GM19035 (cell line): Measurements from ENCODE around the gene BFSP2.
"Not testable (repeated sequence)": the region's sequence is repeated elsewhere in the genome, so short reads cannot be mapped to it uniquely, and the experiment has no call there.

Experiments used
- ATAC-seq: cut with Tn5 transposase; IDR thresholded peaks from one replicate; pipeline ENCODE4 v1.9.1; 2021; ENCODE audit not compliant: unreplicated experiment

Gene BFSP2

DNA sequence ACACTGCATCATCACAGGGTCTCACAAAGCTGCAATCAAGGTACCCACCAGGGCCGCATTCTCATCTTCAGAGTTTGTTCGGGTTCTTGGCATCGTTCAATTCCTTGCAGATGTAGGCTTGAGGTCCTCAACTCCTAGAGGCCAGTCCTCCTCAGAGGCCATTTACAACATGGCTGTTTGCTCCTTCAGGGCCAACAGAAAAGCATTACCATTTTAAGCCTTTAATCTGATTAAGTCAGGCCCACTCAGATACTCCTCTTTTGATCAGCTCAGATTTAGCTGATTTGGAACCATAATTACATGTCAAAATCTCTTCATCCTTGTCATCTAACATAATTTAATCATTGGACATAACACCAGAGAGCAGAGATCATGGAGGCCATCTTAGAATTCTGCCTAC is 55.4 kb downstream of the BFSP2 start:
- no peak for ATAC-seq

DNA sequence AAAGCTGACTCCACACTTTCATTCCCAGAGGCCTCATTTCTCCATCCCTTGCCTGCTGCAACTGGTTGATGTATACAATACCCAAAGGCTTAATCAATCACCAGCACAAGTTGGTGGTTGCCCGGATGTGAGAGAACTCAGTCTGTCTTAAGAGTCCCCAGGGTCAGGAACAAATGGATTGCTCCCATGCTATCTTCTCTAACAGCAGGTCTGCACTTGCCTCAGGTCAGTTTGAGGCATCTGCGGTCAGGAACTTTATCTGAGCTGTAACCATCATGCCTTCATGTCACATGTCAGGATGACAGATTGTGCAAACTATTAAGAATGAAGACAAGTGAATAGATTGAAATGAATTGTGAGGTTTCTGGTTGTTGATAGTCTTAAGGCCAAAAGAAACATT is 56.1 kb downstream of the BFSP2 start:
- ATAC-seq, result no peak

DNA sequence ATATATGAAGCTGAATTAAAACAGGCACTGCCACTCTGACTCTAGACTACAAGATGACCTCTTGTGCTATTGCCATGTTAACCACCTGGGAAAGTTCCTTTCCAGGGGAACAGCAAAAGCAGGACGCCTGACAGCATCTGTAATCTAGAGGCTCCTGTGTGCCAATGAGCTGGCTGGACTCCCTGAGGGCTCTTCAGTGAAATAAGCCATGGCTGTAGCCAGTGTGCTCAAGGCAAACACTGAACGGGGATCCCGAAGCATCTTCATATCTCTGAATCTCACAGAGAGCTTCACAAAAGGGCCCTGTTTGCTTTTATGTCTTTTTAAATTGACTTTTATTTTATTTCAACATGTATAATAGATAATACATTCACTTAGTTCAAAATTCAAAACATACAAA is 57.2 kb downstream of the BFSP2 start:
- no peak for ATAC-seq

DNA sequence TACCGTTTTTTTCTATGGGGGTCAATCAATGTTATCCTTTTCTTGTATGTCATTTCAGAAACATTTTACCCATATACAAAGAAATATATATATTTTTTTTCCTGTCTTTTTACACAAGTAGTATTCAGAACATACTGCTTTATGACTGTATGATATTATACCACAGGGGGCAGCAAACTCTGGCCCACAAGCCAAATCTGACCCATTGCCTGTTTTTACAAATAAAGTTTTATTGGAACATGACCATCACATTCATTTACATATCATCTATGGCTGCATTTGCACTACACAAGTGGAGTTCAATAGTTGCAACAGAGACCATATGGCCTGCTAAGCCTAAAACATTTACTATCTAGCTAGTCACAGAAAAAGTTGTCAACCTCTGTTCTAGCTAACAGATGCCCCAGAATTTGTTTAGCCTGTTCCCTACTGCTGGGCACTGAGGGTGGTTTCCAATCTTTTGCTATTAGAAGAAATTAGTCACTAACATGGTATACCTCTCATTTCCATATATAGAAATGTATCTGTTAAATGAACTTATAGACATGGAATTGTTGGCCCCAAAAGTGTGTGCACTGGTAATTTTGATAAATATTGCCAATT is 57.7 kb downstream of the BFSP2 start:
- no peak for ATAC-seq

DNA sequence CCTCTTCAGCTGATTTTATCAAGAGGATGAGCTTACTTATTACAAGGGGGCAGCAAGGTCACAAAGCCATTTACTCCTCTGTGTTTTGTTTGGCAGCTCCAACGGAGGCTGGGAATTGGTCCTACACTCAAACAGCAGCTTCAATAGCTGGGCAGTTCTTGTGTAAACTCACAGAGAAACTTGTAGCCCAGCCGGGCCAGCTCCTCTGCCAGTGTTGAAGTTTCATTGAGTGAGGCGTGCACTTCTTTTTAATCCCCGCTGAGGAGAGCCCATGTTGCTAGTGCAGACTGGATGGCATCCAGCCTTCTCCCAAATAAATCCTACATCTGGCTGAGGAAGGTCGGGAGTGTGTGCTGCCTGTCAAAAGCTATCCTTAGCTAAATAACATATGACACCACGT is 59.5 kb downstream of the BFSP2 start:
- ATAC-seq, result no peak

DNA sequence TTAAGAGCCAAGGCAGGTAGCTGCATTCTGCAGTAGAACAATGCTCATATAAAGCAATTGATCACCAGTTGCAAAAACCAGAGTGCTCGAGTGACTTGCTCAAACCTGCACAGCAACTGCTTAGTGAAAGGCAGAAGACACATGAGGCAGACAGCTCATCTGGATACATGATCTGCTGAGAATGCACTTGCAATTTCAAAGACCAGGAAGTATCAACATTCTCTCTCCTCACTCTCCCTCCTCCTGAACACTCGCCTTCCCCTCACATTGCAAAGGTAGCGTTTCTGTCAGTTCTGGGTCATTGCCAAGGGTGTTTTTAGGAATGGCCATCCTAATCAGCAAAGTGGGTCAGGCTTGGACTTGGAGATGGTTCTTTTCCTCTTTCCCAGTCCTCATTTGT is 61.0 kb downstream of the BFSP2 start:
- no peak for ATAC-seq

DNA sequence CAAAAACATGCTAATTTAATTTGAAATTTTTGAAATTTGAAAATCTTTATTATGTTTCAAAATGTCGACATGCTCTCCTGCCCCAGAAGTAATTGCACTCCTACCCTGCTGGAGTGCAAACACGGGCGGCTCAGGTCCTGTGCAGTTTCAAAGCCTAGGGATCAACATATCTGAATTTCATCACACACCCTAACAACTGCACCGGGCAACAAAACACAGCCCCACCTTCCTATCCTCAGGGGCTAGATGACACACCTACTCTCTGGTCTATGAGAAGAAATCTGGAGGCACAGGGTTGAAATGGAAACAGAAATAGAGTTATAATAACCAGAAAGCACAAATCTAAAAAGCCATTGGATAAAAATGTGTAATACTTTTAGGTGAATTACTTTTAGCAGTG is 61.4 kb downstream of the BFSP2 start:
- no peak for ATAC-seq

DNA sequence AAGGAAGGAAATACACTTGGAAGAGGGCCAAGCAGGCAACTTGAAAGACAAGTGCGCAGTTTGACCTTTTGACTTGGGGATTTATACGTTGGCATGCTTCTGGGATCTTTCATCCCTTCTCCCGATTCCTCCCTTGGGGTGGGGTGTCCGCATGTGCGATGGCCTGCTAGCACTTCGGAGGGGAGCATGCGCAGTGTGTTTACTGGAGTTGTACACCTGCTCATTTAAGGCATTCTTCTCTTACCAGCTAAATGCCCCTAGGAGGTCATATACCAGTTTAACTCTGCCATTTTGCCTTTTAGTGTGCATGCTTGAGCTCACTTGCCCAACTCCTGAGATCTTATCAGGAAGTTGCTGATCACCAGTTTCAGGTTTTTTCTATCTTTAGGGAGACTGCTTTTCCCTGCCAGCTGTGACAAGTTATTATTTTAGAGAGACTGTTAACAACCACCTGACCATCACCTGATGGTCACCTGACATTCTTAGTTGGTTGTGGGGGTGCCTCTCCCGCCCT is 63.5 kb downstream of the BFSP2 start:
- no peak for ATAC-seq

DNA sequence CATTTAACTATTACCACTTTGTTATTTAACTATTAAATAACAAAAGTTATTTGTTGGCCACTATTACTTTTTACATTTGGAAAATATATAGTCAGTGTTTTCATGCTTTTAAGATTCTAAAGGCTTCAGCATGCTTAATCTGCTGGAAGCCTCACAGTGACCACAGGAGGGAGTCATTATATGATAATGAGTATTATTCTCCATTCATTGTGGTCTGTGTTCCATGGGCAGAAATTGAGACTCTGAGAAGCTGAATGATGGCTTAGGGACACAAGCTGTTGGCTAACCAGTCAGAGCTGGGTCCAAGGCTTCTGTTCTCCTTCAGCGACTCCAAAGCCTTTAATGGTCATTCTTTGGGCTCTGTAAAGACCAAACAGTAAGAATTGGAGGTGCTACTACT is 64.7 kb downstream of the BFSP2 start:
- ATAC-seq, result no peak

DNA sequence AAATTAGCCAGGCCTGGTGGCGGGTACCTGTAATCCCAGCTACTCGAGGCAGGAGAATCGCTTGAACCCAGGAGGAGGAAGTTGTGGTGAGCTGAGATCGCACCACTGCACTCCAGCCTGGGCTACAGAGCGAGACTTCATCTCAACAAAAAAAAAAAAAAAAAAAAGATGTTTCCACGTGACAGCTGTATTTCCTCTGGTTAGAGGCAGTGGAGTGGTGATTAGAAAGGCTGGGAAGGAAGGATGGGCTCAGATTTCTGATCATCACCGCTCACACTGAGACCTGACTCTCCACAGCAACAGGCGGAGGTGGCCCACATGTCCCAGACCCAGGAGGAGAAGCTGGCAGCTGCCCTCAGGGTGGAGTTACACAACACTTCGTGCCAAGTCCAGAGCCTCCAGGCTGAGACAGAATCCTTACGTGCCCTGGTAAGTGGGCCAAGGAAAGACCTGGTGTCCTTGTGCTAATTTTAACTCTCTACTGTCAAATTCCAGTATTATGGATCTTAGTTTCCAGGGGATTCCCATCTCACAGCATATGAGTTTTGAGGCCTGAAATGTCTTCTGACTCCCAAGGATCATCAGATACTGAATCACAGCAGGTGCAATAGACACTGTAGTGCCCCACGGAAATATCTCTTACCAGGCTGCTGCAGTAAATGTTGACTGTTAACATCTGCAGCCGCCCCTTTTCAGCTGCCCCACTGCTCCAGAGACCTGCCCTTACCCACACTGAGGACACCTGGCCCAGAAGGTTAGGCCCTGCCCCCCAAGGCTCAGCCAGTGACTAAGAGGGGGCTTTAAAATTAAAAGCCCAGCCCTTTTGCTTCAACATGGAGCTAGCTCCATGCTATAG is 66.9 kb downstream of the BFSP2 start:
- ATAC-seq, result no peak

DNA sequence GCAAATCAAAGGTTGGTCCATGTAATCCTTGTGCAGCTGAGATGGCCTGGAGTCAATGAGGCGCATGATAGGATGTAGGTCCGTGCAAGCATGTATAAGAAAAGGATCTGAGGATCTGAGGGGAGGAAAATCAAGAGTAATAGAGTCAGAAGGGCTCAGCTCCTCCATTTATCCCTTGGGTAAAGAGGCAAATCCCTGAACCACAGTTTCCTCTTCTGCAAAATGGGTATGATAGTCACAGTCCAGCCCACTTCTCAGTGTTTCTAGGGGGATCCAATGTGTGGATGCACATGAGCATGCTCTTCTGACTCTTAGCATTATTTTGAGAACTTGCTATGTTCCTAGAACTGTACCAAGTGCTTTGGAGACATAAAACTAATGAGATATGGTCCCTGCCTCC is 67.9 kb downstream of the BFSP2 start:
- ATAC-seq, result no peak

DNA sequence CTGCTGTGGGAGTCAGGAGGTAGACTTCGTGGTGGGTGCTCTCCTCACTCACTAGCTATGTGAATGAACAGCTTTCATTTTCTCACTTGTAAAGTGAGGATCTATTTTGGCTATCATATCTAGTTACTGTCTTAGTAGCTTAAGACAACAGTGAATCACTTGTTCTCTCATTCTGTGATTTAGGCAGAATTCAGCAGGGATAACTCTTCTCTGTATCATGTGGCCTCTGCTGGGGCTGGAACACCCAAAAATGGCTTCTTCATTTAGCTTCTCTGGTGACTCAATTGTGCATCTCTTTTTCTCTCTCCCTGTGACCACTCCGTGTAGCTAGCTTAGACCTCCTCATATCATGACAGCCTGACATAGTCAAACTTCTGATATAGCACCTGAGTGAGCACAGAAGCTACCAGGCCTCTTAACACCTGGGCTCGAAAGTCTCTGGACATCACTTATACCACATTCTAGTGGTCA is 68.4 kb downstream of the BFSP2 start:
- ATAC-seq, result no peak

DNA sequence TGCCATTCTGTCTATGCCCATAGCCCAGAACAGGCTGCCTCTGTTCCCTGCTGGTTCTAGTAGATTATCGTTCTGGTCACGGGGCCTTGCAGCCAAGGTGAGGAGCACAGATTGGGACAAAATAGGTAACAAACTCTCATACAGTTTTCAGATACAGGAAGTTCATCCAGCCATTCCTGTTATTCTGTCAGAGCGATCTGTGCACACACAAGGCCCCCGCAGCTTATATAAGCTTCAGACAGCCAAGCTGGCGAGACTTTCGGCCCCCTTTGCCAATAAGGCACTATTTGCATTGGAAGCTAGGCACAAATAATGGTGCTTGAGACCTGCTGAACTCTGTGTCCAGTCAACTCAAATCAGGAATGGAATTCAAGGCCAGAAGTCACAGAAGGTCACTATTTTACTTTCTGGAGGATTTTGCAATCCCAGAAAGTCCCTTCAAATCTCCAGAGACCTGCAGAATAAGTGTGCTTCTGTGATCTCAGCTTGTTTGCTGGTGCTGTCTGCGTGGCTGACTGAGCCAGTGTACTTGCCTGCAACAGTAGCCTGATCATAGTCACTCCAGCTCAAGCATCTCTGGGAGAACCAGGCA is 69.4 kb downstream of the BFSP2 start:
- ATAC-seq, result no peak

DNA sequence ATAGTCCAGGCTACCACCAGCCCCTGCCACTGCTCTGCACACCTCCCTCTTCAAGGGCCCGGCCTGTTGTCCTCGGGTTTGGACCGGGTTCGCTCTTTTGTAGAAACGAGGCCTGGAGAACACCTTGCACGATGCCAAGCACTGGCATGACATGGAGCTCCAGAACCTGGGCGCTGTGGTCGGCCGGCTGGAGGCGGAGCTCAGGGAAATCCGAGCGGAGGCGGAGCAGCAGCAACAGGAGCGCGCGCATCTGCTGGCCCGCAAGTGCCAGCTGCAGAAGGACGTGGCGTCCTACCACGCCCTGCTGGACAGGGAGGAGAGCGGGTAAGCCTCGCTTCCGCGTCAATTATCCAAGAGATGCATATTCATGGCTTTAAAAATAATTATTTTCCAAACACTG is 72.4 kb downstream of the BFSP2 start:
- ATAC-seq, result no peak

DNA sequence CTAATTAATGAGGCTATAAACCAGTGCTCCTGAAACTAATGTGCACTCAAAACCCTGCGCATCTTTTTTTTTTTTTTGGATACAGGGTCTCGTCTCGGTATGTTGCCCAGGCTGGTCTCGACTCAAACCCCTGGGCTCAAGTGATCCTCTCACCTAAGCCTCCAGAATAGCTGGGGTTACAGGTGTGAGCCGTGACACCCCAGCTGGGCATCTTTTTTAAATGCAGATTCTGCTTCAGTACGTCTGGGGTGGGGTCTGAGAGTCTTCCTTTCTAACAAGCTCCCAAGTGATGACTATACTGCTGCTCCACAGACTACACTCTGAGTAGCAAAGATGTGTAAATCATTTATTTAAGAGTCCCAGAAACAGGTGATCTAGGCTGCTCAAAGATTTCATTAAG is 73.0 kb downstream of the BFSP2 start:
- ATAC-seq, result no peak

DNA sequence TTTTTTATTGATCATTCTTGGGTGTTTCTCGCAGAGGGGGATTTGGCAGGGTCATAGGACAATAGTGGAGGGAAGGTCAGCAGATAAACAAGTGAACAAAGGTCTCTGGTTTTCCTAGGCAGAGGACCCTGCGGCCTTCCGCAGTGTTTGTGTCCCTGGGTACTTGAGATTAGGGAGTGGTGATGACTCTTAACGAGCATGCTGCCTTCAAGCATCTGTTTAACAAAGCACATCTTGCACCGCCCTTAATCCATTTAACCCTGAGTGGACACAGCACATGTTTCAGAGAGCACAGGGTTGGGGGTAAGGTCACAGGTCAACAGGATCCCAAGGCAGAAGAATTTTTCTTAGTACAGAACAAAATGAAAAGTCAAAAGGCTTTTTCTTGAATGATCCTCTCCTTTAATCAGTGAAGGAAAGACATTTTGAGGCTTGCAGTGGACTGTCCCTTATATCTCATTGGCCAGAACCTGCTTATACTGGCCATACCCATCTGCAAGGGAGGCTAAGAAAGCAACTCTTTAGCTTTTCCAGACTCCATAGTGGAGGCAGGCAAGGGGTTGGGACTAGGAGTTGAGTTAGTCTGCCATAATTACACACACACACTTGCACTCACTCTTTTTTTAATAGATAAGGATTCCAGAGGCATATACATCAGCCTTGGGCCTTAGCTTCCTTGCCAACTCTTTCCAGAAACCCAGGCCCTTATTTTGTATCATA is 73.8 kb downstream of the BFSP2 start:
- ATAC-seq, result not testable (repeated sequence)

DNA sequence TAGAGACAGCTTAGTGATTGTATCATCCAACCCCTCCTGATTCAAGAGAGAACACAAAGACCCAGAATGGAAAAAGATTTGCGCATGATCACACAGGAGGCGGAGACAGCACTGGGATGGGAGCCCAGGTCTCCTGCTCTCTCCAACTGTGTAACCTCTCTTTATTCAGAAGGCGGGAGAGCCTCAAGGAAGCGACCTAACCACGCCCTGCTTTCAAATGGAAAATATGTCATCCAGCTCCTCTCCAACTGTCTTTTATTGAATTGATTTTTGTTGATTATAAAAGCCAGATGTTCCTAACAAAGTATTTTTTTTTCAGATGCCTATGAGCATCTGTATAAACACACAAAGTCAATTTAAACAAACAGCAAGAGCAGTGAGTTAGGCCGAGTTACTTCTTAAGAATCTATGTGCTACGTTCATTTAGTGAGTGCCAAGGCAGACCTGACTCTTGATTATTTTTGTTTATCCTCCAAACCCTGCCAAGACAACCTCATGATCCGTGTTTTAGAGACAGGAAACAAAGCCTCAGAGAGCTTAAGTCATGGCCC is 74.5 kb downstream of the BFSP2 start:
- no peak for ATAC-seq

DNA sequence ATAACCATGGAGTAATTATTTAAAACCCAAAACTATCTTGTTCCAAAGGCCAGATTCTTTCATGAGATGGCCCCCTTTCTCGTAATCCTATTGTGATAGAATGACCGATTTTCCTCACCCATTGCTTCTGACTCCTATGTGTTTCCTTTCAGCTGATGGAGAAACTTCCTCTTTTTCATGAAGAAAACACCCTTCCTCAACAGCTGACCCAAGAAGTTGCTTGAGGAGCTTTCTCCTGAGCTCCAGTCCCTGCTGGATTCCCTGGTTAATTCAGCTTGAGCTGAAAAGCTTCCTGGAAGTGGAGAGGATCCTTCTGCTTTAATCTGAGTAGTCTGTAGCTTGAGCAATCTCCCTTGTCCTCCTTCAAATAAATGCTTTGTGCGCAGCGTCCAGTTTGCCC is 75.0 kb downstream of the BFSP2 start:
- no peak for ATAC-seq

DNA sequence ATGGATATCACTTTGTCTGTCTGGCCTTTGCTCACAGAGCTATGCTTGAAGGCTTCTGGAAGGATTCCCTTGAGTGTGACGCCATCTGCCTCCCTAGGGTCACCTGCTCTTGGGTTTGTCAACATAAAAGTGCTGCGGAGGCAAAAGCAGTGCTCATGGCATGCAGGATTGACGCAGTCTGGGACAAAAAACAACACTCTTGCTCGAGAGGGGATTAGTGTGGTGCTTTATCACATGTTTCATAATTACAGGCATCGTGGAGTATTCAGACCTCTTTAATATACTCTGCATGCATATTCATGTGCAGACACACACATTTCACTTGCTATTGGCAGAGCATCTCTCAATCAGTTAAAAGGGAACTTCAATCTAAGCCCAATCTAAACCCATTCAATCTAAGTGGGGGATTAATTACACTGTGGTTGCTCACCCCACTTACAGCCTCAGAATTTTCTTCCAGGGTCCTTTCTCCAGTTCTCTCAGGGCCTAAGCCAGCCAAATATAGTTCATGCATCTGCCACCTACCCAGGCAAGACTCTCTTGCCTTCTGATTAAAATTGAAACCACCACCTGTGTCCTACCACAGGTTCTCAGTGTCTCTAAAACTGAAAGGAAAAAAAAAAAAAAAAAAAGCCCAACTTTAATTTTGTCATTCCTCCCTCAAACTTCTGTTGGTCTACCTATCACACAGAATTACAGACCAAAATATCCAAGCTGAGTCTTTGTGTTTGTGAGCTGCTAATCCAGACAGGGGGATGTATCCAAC is 75.6 kb downstream of the BFSP2 start:
- peak; percentile 85 for ATAC-seq

DNA sequence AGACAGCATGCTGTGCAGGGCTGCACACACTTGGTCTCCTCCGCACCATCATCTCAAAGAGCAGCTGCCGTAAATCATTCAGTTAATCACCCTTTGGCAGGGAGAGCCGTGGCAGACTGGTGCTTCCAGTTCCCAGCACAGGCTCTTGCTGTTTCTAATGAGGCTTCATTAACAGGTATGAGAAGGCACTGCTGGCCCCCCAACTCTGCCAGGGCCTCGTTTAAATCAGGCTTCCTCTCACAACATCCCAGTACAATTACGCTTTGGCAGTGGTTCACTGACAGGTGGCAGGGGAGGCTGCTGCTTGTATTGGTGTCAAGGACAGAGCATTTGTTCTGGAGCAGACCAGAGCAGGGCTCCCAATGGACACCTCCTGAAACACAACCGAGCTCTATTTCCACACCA is 77.1 kb downstream of the BFSP2 start:
- ATAC-seq, result no peak
